Bronchial epithelial cell (primary cell): ENCODE data around the gene BRMS1. TPM values are rescaled to one million over a fixed set of nuclear protein-coding genes. Genes with fewer than 3 reads are reported as not detected.
A peak's percentile ranks its signal among the peaks of the same experiment; 100 is the strongest.

Experiments used
- DNase-seq: peaks from one replicate; pipeline ENCODE4 v3.0.0-alpha.2; 2010; ENCODE audit warnings: low read depth
- FAIRE-seq: peaks from 2 replicates; lab custom pipeline; 2011; peaks lifted over from hg19 to GRCh38; lab: Jason Lieb, UNC
- H3K27me3 ChIP-seq: 2 replicates; pipeline ENCODE4 v1.5.1; 2011; ENCODE audit warnings: low read length; ENCODE audit not compliant: control insufficient read depth, insufficient read depth
- H3K36me3 ChIP-seq: 2 replicates; pipeline ENCODE4 v1.5.1; 2011; ENCODE audit warnings: low read length; ENCODE audit not compliant: control insufficient read depth, insufficient read depth
- H3K4me3 ChIP-seq: 2 replicates; pipeline ENCODE4 v1.5.1; 2011; ENCODE audit warnings: mild to moderate bottlenecking, low read depth, low read length, control low read depth
- CTCF ChIP-seq: IDR thresholded peaks from 2 replicates; pipeline ENCODE4 v1.5.1; 2011; ENCODE audit warnings: mild to moderate bottlenecking, moderate library complexity, low read length, control low read depth, inconsistent platforms; ENCODE audit not compliant: insufficient read depth, severe bottlenecking
- total RNA-seq: library from RNA; depleted of rRNA; stranded (reverse); fragments of >200 nt; gene quantifications from 2 replicates; pipeline ENCODE4 v1.2.1, GENCODE V29; 2014

Gene BRMS1
- total RNA-seq, 1 donor from 2014 or later = 81.6 TPM

GRCh38 chr11:66337103-66337899 lies 7.6 kb downstream of the BRMS1 start:
- Histone ChIP-seq H3K4me3 (no peak overlapping the region), H3K36me3 (peaks cover 51% of the 10 kb centered on the region), H3K27me3 (no peaks in the 10 kb centered on the region)
- FAIRE-seq = no peak
- no peak for TF ChIP-seq CTCF
- DNase-seq = no peak

DNA sequence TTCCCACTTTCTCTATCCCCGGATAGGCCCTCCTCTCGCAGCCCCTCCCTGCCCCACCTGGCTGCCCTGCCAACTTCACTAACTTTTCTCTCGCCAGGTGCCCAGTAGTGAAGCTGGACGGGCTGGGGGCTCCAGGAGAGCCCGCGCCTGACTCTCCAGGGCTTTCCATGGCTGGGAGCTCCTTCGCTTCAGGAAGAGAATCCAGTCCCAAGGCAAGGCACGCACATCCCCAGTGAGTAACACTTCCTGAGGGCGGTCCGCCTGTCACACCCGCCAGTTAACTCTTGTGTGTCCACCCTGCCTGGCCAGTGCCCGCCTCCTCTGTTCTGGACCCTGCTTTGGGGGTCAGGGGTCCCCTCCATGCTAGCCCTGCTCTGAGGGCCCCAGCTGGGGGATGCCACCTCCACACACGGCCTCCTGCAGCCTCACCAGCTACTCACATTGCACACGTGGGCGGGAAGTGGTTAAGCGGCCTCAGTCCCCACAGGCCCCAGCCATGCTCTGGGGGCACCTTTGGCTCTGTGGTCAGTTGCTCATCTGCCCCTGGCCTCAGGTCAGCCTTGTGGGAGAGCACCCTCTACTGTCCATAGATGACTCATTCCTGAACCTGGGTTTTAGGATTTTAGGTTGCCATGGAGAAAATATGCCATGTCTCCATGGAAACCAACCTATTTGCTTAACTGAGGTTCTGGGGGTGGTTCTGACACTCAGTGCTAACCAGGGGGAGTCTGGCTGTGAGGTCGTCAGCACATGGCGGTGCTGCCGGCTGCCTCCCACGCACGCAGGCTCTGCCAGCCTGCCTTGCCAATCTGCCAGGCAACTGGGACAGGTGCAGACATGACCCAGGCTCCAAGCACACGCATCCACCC lies 8.4 kb downstream of the BRMS1 start, which contains the start of gene RIN1:
Gene RIN1, minus strand, starts transcription at position 201 of the 869 bp plus-strand sequence. Its CDS starts 32 bp downstream, at position 169.
- DNase-seq (peak; percentile 95), FAIRE-seq (peak; percentile 76)
- Histone ChIP-seq H3K36me3 (peaks cover 55% of the 10 kb centered on the region), H3K27me3 (no peaks in the 10 kb centered on the region), H3K4me3 (peak within 1 kb of the TSS; percentile 97)
- TF ChIP-seq CTCF = no peak

GRCh38 chr11:66335531-66336233 lies 9.2 kb downstream of the BRMS1 start:
- peak overlapping the region; percentile 97 for H3K4me3 ChIP-seq
- peaks cover 48% of the 10 kb centered on the region for H3K36me3 ChIP-seq
- FAIRE-seq (no peak), DNase-seq (peak; percentile 11)
- no peak for TF ChIP-seq CTCF
- no peaks in the 10 kb centered on the region for H3K27me3 ChIP-seq

- DNase-seq = no peak
These were observed 10.1 kb downstream of the BRMS1 start for GRCh38 chr11:66334605-66335442.

More at GRCh38 chr11:66334605-66335442, 10.1 kb downstream of the BRMS1 start:
- H3K4me3 ChIP-seq = peak overlapping the region; percentile 97
- TF ChIP-seq CTCF = no peak
- no peaks in the 10 kb centered on the region for H3K27me3 ChIP-seq
- FAIRE-seq = no peak
- peaks cover 43% of the 10 kb centered on the region for H3K36me3 ChIP-seq
